ENCODE measurements around the gene AGO1.
A peak's percentile ranks its signal among the peaks of the same experiment; 100 is the strongest.

Gene AGO1

GRCh38 chr1:35882945-35883634 lies at the start of gene AGO1:
AGO1 (plus strand) TSS chr1:35883209; CDS start chr1:35883422, 213 bp downstream.
- DNase-seq (ENCODE audit: low read depth) = peak; percentile 91

- no peak for DNase-seq (ENCODE audit: low read depth)
Observed at GRCh38 chr1:35833395-35833794, 49.6 kb upstream of the AGO1 start.

GRCh38 chr1:35834218-35834617 lies 48.8 kb upstream of the AGO1 start:
- no peak for DNase-seq (ENCODE audit: low read depth)

GRCh38 chr1:35835398-35835797 lies 47.6 kb upstream of the AGO1 start:
- no peak for DNase-seq (ENCODE audit: low read depth)

- DNase-seq (ENCODE audit: low read depth) = no peak
Observed at GRCh38 chr1:35836734-35837133, 46.3 kb upstream of the AGO1 start.

- DNase-seq (ENCODE audit: low read depth) = no peak
Observed at GRCh38 chr1:35838693-35839245, 44.2 kb upstream of the AGO1 start.

GRCh38 chr1:35844826-35845225 lies 38.2 kb upstream of the AGO1 start:
- DNase-seq (ENCODE audit: low read depth) = no peak

- DNase-seq (ENCODE audit: low read depth) = no peak
Observed at GRCh38 chr1:35845766-35846165, 37.2 kb upstream of the AGO1 start.

GRCh38 chr1:35847935-35848565 lies 35.0 kb upstream of the AGO1 start:
- DNase-seq (ENCODE audit: low read depth) = no peak

GRCh38 chr1:35850051-35850450 lies 33.0 kb upstream of the AGO1 start:
- no peak for DNase-seq (ENCODE audit: low read depth)

GRCh38 chr1:35850716-35851115 lies 32.3 kb upstream of the AGO1 start:
- DNase-seq (ENCODE audit: low read depth) = no peak

- DNase-seq (ENCODE audit: low read depth) = peak; percentile 79
Observed at GRCh38 chr1:35851132-35851869, 31.7 kb upstream of the AGO1 start.

GRCh38 chr1:35852241-35852640 lies 30.8 kb upstream of the AGO1 start:
- DNase-seq (ENCODE audit: low read depth) = no peak

- DNase-seq (ENCODE audit: low read depth) = no peak
Observed at GRCh38 chr1:35854989-35855700, 27.9 kb upstream of the AGO1 start.

- no peak for DNase-seq (ENCODE audit: low read depth)
Observed at GRCh38 chr1:35856964-35857363, 26.0 kb upstream of the AGO1 start.

GRCh38 chr1:35857830-35858229 lies 25.2 kb upstream of the AGO1 start:
- peak; percentile 21 for DNase-seq (ENCODE audit: low read depth)

GRCh38 chr1:35860696-35861095 lies 22.3 kb upstream of the AGO1 start:
- no peak for DNase-seq (ENCODE audit: low read depth)

- no peak for DNase-seq (ENCODE audit: low read depth)
Observed at GRCh38 chr1:35863136-35863535, 19.9 kb upstream of the AGO1 start.

- DNase-seq (ENCODE audit: low read depth) = no peak
Observed at GRCh38 chr1:35863881-35864625, 19.0 kb upstream of the AGO1 start.

- no peak for DNase-seq (ENCODE audit: low read depth)
Observed at GRCh38 chr1:35864813-35865212, 18.2 kb upstream of the AGO1 start.

GRCh38 chr1:35866991-35867390 lies 16.0 kb upstream of the AGO1 start:
- DNase-seq (ENCODE audit: low read depth) = no peak
